Caki2 (cell line): Measurements from ENCODE around the gene ZSWIM5. TPM values are rescaled to one million over a fixed set of nuclear protein-coding genes. Genes with fewer than 3 reads are reported as not detected.
A peak's percentile ranks its signal among the peaks of the same experiment; 100 is the strongest.
"Not testable (repeated sequence)": the region's sequence is repeated elsewhere in the genome, so short reads cannot be mapped to it uniquely, and the experiment has no call there.

Experiments
- DNase-seq: peaks from one replicate; pipeline ENCODE4 v3.0.0-alpha.2; 2015; ENCODE audit warnings: low read depth
- in situ Hi-C: cut with HindIII; loops from 2 replicates; pipeline ENCODE4 v1.10.0; 2016; ENCODE audit warnings: low sequenced_read_pairs, low pct_unique_long_range_greater_than_20kb, mixed read lengths
- total RNA-seq: library from RNA; depleted of rRNA; stranded (reverse); fragments of >200 nt; shearing (Covaris generic); gene quantifications from 2 replicates; pipeline ENCODE4 v1.2.3, GENCODE V29; 2014; ENCODE audit warnings: low replicate concordance

The ZSWIM5 gene
- total RNA-seq, 1 experiment from 2014 or later = 1.6 TPM

DNA sequence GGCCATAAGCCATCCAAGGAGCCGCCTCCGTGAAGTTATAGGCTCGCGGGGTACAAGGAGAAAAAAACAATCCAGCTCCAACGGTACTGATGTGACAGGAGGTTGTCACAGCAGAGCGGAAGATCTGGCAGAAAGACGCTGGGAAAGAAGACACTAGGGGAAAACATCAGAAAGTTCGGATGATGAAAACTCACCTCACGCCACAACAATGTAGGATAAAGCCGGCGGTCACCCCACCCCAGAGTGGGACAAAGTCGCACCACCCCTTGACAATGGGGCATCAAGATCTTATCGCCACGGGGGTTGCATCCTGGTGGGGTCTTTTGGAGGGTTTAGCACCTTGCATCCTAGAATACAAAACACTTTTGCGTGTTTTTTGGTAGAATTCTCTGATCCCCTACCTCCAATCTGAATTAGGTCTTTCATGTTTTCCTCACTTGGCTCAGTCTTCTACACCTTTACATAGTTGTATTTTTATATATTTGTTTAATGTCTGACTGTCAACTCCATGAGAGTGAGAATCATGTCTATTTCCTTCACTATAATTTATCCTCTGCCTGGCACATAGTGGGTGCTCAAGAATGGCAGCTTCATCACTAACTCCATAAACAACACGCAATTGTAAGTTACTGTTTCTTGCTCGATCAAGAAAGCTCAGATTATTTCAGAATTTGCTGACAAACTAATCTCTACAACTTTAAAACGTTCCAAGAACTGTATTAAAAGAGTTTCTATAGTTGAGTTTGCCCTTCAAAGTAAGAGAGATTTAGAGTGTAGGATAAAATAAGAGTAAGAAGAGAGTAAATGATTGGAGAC, 611 bp upstream of the ZSWIM5 start:
- DNase-seq = no peak
- in situ Hi-C loops = no loop called here

DNA sequence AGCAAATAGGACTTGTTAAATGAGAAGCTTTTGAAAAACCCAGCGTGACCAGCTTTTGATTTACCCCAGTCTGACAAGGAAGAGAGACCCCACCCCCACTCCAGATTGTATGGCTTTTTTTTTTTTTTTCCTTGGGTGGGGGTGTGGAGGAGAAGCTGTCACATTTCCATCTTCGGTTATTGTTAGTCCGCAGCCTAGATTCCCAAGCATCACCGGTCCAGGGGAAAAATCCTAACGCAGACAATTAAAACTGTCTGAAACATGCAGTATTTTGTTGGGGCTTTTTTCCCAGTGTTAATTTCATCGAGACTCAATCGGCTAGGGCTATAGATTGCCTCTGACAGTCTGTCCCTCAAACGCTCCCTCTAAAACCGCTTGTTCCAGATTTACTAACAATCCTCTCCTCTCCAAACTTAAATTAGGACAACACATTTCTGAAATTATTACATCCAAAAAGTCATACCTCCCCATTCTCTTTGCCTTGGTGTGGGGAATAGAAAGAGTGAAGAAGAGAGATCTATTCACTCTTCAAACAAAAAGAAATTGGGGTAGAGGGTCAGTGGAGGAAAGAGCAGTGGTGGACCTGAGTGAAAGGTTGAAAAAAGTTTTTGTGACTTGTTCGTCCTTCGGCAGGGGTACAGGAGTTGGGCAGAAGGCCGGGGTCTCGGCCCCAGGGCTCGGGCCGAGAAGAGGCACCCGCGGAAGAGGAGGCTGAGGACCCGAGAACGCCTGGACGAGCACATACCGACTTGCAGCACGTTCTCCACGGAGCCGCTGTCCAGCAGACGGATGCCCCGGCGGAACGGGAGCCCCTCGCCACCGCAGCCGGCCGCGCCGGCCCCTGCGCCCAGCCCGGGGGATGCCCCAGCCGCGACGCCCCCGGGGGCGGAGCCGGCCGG, 1.1 kb downstream of the ZSWIM5 start:
- in situ Hi-C loops = no loop called here
- DNase-seq = peak; percentile 46

DNA sequence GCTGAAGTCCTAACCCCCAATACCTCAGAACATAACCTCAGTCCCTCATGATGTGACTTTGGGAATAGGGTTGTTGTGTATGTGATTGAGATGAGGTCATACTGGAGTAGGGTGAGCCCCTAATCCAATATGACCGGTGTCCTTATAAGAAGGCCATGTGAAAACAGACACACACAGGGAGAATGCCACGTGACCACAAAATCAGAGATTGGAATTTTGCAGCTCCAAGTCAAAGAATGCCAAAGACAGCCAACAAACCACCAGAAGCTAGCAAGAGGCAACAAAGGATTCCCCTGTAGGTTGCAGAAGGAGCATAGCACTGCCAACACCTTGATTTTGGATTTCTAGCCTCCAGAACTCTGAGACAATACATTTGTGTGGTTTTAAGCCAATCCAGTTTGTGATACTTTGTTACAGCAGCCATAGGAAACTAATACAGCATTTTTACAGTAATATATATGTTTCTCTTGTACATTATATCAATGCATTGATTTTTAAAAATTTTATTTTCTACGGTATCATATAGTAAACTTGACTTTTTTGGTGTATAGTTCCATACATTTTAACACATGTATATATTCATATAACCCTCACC, 5.4 kb downstream of the ZSWIM5 start:
- in situ Hi-C loops = no loop called here
- DNase-seq = no peak

DNA sequence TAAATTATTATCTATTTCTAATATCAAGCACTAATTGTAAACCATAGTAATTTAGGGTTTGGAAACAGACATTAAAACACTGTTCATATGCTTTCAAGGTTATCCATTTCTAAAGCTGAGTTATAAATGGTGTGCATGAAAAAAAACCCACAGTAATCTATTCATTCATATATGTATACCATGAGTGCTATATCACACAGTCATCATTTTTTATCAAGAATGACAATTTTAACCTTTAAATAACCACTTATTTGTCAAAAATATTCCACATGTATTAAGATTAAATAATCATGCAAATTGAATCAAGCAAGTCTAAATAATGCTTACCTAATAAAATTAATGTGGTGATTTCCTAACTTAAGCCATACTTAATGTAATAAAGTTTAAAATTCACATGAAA, 6.0 kb downstream of the ZSWIM5 start:
- DNase-seq = no peak
- in situ Hi-C loops = no loop called here

DNA sequence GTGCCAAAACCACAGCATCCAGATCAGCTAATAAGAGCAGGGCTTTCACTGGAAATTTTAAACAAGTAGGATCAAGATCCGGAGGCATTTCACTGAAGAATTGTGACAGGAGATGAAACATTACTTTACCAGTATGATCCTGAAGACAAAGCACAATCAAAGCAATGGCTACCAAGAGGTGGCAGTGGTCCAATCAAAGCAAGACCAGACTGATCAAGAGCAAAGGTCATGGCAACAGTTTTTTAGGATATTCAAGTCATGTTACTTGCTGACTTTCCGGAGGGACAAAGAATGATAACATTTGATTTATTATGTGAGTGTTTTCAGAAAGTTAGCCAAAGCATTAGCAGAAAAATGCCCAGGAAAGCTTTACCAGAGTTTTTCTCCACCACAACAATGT, 8.2 kb downstream of the ZSWIM5 start:
- in situ Hi-C loops = no loop called here
- no peak for DNase-seq

DNA sequence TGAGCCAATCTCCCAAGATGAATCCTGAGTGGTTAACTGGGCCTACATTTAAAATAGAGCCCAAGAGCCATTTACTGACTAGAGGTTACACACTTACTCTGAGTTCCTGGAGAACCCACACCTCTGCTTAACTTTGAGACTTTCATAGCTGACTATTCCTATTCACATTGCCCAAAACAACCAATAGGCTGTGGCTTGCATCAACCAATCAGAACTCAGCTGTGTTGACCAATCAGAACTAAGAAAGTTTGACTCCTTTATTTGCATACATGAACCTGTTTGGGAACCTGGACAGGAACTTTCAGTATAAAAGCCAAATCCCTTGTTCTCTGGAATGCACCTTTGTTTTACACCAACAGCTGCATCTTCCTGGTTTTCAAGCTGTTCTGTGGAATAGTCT, 9.5 kb downstream of the ZSWIM5 start:
- in situ Hi-C loops = no loop called here
- no peak for DNase-seq

DNA sequence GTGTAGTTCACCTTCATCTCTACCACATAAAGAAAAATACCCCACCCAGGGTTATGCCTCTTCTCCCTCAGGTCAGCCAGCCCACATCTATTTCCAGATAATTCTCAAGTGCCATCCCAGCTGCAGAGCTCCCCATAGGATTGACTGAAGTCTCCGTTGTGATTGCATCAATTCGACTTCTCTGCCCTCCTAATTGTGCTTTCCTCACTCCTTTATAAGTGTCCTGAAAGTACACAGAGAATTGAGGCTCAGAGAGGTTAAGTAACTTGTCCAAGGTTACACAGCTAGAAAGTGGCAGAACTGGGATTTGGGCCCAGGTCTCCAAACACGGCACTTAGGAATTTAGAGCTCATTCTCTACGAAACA, 15.0 kb downstream of the ZSWIM5 start:
- no peak for DNase-seq
- in situ Hi-C loops = no loop called here

DNA sequence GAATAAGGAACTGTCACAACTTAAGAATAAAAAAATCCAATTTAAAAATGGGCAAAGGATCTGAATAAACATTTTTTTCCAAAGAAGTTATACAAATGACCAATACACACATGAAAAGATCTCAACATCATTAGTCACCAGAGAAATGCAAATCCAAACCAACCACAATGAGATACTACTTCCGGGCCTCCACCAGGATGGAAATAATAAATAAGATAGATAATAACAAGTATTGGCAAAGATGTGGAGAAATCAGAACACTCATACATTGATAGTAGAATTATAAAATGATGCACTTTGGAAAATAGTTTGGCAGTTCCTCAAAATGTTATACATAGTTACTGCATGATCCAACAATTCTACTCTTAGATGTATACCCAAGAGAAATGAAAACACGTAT, 18.7 kb downstream of the ZSWIM5 start:
- no peak for DNase-seq
- in situ Hi-C loops = no loop called here

DNA sequence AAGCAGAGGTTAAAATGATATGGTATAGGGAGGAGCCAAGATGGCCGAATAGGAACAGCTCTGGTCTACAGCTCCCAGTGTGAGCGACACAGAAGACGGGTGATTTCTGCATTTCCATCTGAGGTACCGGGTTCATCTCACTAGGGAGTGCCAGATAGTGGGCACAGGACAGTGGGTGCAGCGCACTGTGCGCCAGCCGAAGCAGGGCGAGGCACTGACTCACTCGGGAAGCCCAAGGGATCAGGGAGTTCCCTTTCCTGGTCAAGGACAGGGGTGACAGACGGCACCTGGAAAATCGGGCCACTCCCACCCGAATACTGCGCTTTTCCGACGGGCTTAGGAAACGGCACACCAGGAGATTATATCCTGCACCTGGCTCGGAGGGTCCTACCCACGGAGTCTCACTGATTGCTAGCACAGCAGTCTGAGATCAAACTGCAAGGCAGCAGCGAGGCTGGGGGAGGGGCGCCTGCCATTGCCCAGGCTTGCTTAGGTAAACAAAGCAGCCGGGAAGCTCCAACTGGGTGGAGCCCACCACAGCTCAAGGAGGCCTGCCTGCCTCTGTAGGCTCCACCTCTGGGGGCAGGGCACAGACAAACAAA, 26.4 kb downstream of the ZSWIM5 start:
- in situ Hi-C loops = not testable (repeated sequence)
- DNase-seq = peak; percentile 77

DNA sequence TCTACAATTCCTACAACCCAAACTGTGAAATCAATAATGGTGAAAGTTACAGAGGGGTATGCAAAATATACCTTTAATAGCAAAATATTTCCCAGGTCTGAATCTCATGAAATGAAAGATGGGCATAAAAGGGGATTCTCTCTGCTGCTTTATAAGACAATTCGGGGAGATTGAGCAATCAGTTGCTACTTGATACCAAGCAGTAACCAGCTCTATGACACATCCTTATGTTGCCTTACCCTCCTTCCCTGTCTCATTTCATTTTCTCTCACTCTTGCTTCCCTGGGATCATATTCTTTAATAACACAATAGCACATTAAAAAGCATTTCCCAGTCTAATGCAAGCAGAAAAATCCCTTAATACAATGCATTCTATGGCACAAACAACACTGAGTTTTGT, 29.0 kb downstream of the ZSWIM5 start:
- in situ Hi-C loops = no loop called here
- DNase-seq = no peak

DNA sequence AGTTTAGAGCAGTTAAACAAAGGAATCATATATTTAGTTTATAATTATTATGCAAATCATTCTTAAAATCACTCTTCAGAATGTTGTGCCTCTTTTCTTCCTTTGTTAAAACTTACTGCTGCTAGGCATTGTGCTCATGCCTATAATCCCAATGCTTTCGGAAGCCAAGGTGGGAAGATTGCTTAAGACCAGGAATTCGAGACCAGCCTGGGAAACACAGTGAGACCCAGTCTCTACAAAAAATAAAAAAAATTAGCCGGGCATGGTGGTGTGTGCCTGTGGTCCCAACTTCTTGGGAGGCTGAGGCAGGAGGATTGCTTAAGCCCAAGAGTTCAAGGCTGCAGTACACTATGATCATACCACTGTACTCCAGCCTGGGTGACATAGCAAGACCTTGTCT, 33.6 kb downstream of the ZSWIM5 start:
- in situ Hi-C loops = no loop called here
- no peak for DNase-seq

DNA sequence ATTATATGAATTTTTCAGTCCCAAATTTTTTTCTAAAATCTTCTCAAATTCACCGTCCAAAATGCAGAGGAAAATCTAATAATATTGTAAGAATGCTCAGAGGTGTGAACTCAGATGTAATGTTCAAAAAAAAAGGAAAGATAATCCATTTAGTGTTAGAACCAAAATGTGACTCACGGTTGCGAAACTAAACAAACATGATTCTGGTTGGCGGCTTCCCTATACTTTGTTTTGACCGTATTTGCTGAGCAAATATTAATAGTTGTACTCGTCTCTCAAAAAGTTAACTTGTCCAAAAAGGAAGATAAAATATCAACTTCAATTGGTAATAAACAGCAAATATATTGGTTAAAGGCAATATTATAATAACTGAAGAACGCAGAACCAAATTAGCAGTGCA, 34.4 kb downstream of the ZSWIM5 start:
- DNase-seq = peak; percentile 9
- in situ Hi-C loops = no loop called here

DNA sequence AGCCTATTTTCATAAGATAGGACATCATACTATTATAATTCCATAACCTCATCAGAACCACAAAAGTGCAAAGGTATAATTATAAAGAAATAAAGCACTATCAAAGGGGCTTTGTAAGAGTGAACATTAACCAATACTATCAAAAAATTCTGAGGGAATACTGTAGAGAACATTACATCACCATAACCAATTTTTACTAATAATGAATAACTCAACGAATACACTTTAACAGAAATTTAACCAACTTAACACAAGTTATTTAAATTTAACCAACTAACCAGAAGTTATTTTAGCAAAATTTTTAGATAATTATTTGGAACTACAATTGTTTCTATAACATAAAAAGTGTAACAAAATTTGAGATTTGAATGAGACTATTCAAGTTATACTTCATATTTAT, 34.8 kb downstream of the ZSWIM5 start:
- in situ Hi-C loops = no loop called here

DNA sequence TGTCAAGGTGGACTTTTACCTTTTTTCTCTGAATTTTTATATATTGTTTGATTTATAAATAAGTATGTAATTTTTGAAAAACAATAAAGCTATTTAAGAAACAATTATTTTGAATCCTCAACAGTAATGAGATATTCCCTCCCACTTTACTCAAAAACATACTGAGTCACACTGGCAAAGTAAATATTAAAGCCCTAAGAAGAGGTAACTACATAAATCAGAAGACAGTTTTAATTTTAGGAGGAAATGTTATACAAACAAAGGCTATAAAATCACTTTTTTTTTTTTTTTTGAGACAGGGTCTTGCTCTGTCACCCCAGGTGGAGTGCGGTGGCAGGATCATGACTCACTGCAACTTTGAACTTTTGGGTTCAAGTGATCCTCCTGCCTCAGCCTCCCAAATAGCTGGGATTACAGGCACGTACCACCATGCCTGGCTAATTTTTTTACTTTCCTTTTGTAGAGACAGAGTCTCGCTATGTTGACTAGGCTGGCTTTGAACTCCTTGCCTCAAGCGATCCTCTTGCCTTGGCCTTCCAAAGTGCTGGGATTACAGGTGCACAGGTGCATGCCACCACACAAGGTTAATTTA, 36.2 kb downstream of the ZSWIM5 start:
- DNase-seq = no peak
- in situ Hi-C loops = no loop called here

More for the DNA sequence above, 34.8 kb downstream of the ZSWIM5 start:
- no peak for DNase-seq

DNA sequence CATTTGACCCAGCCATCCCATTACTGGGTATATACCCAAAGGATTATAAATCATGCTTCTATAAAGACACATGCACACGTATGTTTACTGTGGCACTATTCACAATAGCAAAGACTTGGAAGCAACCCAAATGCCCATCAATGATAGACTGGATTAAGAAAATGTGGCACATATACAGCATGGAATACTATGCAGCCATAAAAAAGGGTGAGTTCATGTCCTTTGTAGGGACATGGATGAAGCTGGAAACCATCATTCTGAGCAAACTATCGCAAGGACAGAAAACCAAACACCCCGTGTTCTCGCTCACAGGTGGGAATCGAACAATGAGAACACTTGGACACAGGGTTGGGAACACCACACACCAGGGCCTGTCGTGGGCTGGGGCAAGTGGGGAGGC, 38.5 kb downstream of the ZSWIM5 start:
- DNase-seq, in situ Hi-C loops: not testable (repeated sequence)

DNA sequence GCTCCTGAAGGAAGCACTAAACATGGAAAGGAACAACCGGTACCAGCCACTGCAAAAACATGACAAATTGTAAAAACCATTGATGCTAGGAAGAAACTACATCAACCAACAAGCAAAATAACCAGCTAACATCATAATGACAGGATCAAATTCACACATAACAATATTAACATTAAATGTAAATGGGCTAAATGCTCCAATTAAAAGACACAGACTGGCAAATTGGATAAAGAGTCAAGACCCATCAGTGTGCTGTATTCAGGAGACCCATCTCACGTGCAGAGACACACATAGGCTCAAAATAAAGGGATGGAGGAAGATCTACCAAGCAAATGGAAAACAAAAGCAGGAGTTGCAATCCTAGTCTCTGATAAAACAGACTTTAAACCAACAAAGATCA, 42.1 kb downstream of the ZSWIM5 start:
- in situ Hi-C loops, DNase-seq: not testable (repeated sequence)

DNA sequence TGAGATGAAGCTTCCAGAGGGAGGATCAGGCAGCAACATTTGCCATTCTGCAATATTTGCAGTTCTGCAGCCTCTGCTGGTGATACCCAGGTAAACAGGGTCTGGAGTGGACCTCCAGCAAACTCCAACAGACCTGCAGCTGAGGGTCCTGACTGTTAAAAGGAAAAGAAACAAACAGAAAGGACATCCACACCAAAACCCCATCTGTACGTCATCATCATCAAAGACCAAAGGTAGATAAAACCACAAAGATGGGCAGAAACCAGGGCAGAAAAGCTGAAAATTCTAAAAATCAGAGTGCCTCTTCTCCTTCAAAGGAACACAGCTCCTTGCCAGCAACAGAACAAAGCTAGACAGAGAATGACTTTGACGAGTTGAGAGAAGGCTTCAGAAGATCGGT, 43.3 kb downstream of the ZSWIM5 start:
- DNase-seq, in situ Hi-C loops: not testable (repeated sequence)
